Measurements from ENCODE around the gene KIF26B.

GRCh38 chr1:245133995-245134715, 20.6 kb upstream of the KIF26B start:
- TF ChIP-seq EP300 (IDR thresholded peaks at IDR 0.05) (no peak), HDAC2 (IDR thresholded peaks at IDR 0.05) (no peak), CTCF (IDR thresholded peaks at IDR 0.05) (no peak), POLR2A (IDR thresholded peaks at IDR 0.05; ENCODE audit: low read length) (no peak), MAFK (IDR thresholded peaks at IDR 0.05; ENCODE audit: partially characterized antibody) (no peak), BCL3 (IDR thresholded peaks at IDR 0.05) (no peak), NFE2L2 (conservative IDR thresholded peaks at IDR 0.05; ENCODE audit: low read length) (no peak), RAD21 (conservative IDR thresholded peaks at IDR 0.05 in 1 of 2, IDR thresholded peaks at IDR 0.05 in 1 of 2) (no peak), KDM1A (IDR thresholded peaks at IDR 0.05; ENCODE audit: low read depth) (no peak), BHLHE40 (IDR thresholded peaks at IDR 0.05; ENCODE audit: low read depth, low read length) (no peak), FOSL2 (IDR thresholded peaks at IDR 0.05) (no peak), FOSL2 (CRISPR knock-in tag; IDR thresholded peaks at IDR 0.05) (no peak), CEBPB (IDR thresholded peaks at IDR 0.05) (no peak)
- TF ChIP-seq, protein P1, sequence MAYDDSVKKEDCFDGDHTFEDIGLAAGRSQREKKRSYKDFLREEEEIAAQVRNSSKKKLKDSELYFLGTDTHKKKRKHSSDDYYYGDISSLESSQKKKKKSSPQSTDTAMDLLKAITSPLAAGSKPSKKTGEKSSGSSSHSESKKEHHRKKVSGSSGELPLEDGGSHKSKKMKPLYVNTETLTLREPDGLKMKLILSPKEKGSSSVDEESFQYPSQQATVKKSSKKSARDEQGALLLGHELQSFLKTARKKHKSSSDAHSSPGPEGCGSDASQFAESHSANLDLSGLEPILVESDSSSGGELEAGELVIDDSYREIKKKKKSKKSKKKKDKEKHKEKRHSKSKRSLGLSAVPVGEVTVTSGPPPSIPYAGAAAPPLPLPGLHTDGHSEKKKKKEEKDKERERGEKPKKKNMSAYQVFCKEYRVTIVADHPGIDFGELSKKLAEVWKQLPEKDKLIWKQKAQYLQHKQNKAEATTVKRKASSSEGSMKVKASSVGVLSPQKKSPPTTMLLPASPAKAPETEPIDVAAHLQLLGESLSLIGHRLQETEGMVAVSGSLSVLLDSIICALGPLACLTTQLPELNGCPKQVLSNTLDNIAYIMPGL (CRISPR knock-in tag; IDR thresholded peaks at IDR 0.05; ENCODE audit: borderline replicate concordance): no peak

All from A549 (cell line).